NB4 (cell line): Measurements from ENCODE around the gene HHIPL1.

Source experiments
- MAX ChIP-seq: IDR thresholded peaks from 2 replicates; pipeline ENCODE4 v1.6.1; 2011; ENCODE audit warnings: low read depth, low read length
- POLR2A ChIP-seq: IDR thresholded peaks from 2 replicates; pipeline ENCODE4 v1.6.1; 2011; ENCODE audit warnings: mild to moderate bottlenecking; ENCODE audit not compliant: insufficient read length; ENCODE audit errors: extremely low read depth
- TF ChIP-seq, protein P1 (sequence below): IDR thresholded peaks from one replicate; pipeline ENCODE4 v1.5.1; 2012; ENCODE audit warnings: low read depth, low read length

DNA sequence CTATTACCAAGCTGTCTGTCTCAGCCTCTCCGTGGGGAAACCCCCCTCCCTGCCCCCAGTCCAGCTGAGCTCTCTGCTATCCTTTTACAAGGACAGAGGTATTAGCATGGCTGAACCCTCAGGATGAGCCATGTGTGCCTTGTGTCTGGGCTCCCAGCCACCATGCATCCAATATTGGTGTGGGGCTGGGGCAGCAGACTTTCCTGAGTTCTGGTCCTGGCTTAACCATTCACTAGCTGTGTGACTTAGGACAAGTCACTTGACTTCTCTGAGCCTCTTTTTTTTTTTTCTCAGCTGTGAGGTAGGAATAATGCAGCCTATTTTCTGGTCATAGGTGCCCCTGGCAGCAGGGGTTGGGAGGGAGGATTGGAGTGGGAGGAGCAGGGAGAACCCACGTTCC lies 22.1 kb downstream of the HHIPL1 start:
- TF ChIP-seq, protein P1, sequence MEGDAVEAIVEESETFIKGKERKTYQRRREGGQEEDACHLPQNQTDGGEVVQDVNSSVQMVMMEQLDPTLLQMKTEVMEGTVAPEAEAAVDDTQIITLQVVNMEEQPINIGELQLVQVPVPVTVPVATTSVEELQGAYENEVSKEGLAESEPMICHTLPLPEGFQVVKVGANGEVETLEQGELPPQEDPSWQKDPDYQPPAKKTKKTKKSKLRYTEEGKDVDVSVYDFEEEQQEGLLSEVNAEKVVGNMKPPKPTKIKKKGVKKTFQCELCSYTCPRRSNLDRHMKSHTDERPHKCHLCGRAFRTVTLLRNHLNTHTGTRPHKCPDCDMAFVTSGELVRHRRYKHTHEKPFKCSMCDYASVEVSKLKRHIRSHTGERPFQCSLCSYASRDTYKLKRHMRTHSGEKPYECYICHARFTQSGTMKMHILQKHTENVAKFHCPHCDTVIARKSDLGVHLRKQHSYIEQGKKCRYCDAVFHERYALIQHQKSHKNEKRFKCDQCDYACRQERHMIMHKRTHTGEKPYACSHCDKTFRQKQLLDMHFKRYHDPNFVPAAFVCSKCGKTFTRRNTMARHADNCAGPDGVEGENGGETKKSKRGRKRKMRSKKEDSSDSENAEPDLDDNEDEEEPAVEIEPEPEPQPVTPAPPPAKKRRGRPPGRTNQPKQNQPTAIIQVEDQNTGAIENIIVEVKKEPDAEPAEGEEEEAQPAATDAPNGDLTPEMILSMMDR, result no peak
- TF ChIP-seq POLR2A (no peak), MAX (no peak)
